BLaER1 treated with 17β-estradiol and CSF1 and Interleukin-3, amounts not matched to agents 10 nM and 100 nM (cell line): ENCODE results near the gene HAS3.
"Not testable (repeated sequence)": the region's sequence is repeated elsewhere in the genome, so short reads cannot be mapped to it uniquely, and the experiment has no call there.

ENCODE experiments used
- H3K27ac ChIP-seq, 11 experiments: shearing (Covaris generic); formaldehyde crosslinking; 2 replicates each; pipeline ENCODE4 v1.8.1; 2022
- H3K27me3 ChIP-seq, 11 experiments: shearing (Covaris generic); formaldehyde crosslinking; 2 replicates each; pipeline ENCODE4 v1.8.1; 2022
- H3K36me3 ChIP-seq, 11 experiments: shearing (Covaris generic); formaldehyde crosslinking; 2 replicates each; pipeline ENCODE4 v1.8.1; 2022
- H3K4me1 ChIP-seq, 10 experiments: shearing (Covaris generic); formaldehyde crosslinking; 2 replicates each; pipeline ENCODE4 v1.8.1; 2022
- H3K4me2 ChIP-seq, 11 experiments: shearing (Covaris generic); formaldehyde crosslinking; 2 replicates each; pipeline ENCODE4 v1.8.1; 2022
- H3K4me3 ChIP-seq, 10 experiments: shearing (Covaris generic); formaldehyde crosslinking; 2 replicates each; pipeline ENCODE4 v1.8.1; 2022
- H3K9ac ChIP-seq, 11 experiments: shearing (Covaris generic); formaldehyde crosslinking; 2 replicates each; pipeline ENCODE4 v1.8.1; 2022
- H3K9me3 ChIP-seq, 11 experiments: shearing (Covaris generic); formaldehyde crosslinking; replicated peaks in 1 of 11; 2 replicates each; pipeline ENCODE4 v1.8.1; 2022
- H4K20me1 ChIP-seq, 11 experiments: shearing (Covaris generic); formaldehyde crosslinking; 2 replicates each; pipeline ENCODE4 v1.8.1; 2022
- Cebpa-rat ChIP-seq, 11 experiments: shearing (Covaris generic); IDR thresholded peaks; 2 replicates each; pipeline ENCODE4 v1.8.1; 2022

HAS3 gene

GRCh38 chr16:69127966-69128510, 22.6 kb downstream of the HAS3 start:
- H3K27ac ChIP-seq = no peak overlapping the region; a peak in 1 of 22 replicates
- no peak overlapping the region for H3K4me3 ChIP-seq
- peak overlapping the region in 5 of 11 experiments; percentile 1 to 94 (median 16); a peak in 3 of 22 replicates for H3K4me2 ChIP-seq
- peaks cover 26 to 68% (median 50%) of the 10 kb centered on the region in 11 experiments for H3K36me3 ChIP-seq
- TF ChIP-seq Cebpa-rat (IDR thresholded peaks at IDR 0.05) = no peak
- peak overlapping the region in 1 of 11 experiments; percentile 21; a peak in 2 of 22 replicates for H3K9ac ChIP-seq
- no peaks in the 10 kb centered on the region for H3K9me3 ChIP-seq
- peaks cover 79 to 94% (median 83%) of the 10 kb centered on the region in 11 experiments for H4K20me1 ChIP-seq
- no peaks in the 10 kb centered on the region for H3K27me3 ChIP-seq
- H3K4me1 ChIP-seq = peaks cover 11 to 38% (median 24%) of the 10 kb centered on the region in 10 experiments

GRCh38 chr16:69130461-69130860, 25.0 kb downstream of the HAS3 start:
- Histone ChIP-seq H3K9me3 (no peaks in the 10 kb centered on the region), H3K4me3 (peak overlapping the region in 8 of 10 experiments; percentile 89 to 98 (median 96); a peak in 9 of 20 replicates), H3K4me2 (peak overlapping the region; percentile 65 to 94 (median 81)), H3K9ac (peak overlapping the region in 8 of 11 experiments; percentile 34 to 98 (median 96); a peak in 8 of 22 replicates), H3K27me3 (no peaks in the 10 kb centered on the region), H3K4me1 (peaks cover 32 to 60% (median 44%) of the 10 kb centered on the region in 10 experiments), H3K36me3 (peaks cover 26 to 67% (median 50%) of the 10 kb centered on the region in 11 experiments), H3K27ac (peak overlapping the region in 1 of 11 experiments; percentile 97; a peak in 2 of 22 replicates), H4K20me1 (peaks cover 57 to 94% (median 80%) of the 10 kb centered on the region in 11 experiments)
- no peak for TF ChIP-seq Cebpa-rat (IDR thresholded peaks at IDR 0.05)

DNA sequence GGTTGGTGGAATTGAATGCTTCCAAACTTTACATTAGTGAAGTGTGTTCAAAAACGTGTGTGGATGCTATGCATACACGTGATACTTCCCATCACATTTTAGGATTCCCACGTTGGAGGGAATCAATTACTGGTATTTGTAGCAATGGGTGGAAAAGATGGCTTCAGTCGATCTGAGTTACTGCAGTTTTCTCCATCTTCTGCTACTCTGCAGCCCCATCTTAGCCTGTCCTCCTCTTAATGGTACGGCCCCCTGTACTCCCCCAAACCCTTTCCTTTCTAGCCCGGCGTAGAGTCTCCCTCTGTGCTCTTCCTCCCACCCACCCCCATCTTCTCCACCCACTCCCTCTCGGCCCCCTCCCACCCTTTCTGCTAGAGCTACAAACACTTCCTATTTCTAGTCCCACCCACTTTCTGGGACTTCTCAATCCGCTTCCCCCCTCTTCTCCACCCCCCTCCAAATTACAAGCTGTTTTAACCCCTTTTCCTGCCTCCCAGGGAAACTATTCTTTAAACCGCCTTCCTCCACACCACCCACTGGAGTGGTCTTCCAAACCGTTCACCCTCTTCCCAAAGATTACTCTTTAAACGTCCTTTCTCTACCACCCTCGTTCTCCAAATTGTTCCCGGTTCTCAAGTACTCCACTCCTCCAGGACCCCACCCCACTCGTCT, 25.9 kb downstream of the HAS3 start:
- peaks cover 32 to 61% (median 44%) of the 10 kb centered on the region in 10 experiments for H3K4me1 ChIP-seq
- H4K20me1 ChIP-seq = peaks cover 49 to 94% (median 80%) of the 10 kb centered on the region in 11 experiments
- TF ChIP-seq Cebpa-rat (IDR thresholded peaks at IDR 0.05) = no peak
- peaks cover 24 to 73% (median 56%) of the 10 kb centered on the region in 11 experiments for H3K36me3 ChIP-seq
- peak overlapping the region; percentile 65 to 94 (median 81) for H3K4me2 ChIP-seq
- peak overlapping the region; percentile 93 to 97 (median 96) for H3K27ac ChIP-seq
- peak overlapping the region; percentile 92 to 98 (median 97) for H3K9ac ChIP-seq
- no peaks in the 10 kb centered on the region for H3K27me3 ChIP-seq
- peak overlapping the region; percentile 86 to 98 (median 96) for H3K4me3 ChIP-seq
- no peaks in the 10 kb centered on the region for H3K9me3 ChIP-seq

- H4K20me1 ChIP-seq = peaks cover 43 to 94% (median 80%) of the 10 kb centered on the region in 11 experiments
- peak overlapping the region; percentile 92 to 98 (median 97) for H3K9ac ChIP-seq
- peak overlapping the region; percentile 86 to 98 (median 96) for H3K4me3 ChIP-seq
- peak overlapping the region; percentile 63 to 94 (median 80) for H3K4me2 ChIP-seq
- H3K27me3 ChIP-seq = no peaks in the 10 kb centered on the region
- no peak for TF ChIP-seq Cebpa-rat (IDR thresholded peaks at IDR 0.05)
- H3K36me3 ChIP-seq = peaks cover 25 to 73% (median 58%) of the 10 kb centered on the region in 11 experiments
- peaks cover 32 to 61% (median 44%) of the 10 kb centered on the region in 10 experiments for H3K4me1 ChIP-seq
- H3K9me3 ChIP-seq = no peaks in the 10 kb centered on the region
- H3K27ac ChIP-seq = peak overlapping the region; percentile 93 to 97 (median 96)
Observed at GRCh38 chr16:69131839-69132423, 26.5 kb downstream of the HAS3 start.

GRCh38 chr16:69132424-69133252, 27.2 kb downstream of the HAS3 start, which contains the start of the genes CHTF8 and UTP4:
TSS of gene CHTF8 (minus strand) at chr16:69132588. CDS start at chr16:69121458, 11,130 bp downstream.
TSS of gene UTP4 (plus strand) at chr16:69132649. CDS start at chr16:69133460, 811 bp downstream.
- peak within 1 kb of the TSS; percentile 93 to 97 (median 96) for H3K27ac ChIP-seq
- no peaks in the 10 kb centered on the region for H3K9me3 ChIP-seq
- peaks cover 32 to 60% (median 44%) of the 10 kb centered on the region in 10 experiments for H3K4me1 ChIP-seq
- no peaks in the 10 kb centered on the region for H3K27me3 ChIP-seq
- peak within 1 kb of the TSS; percentile 79 to 94 (median 87) for H3K4me2 ChIP-seq
- peaks cover 36 to 94% (median 79%) of the 10 kb centered on the region in 11 experiments for H4K20me1 ChIP-seq
- H3K4me3 ChIP-seq = peak within 1 kb of the TSS; percentile 86 to 98 (median 96)
- H3K9ac ChIP-seq = peak within 1 kb of the TSS; percentile 92 to 98 (median 97)
- peaks cover 26 to 74% (median 63%) of the 10 kb centered on the region in 11 experiments for H3K36me3 ChIP-seq
- no peak for TF ChIP-seq Cebpa-rat (IDR thresholded peaks at IDR 0.05)

- no peaks in the 10 kb centered on the region for H3K27me3 ChIP-seq
- no peak for TF ChIP-seq Cebpa-rat (IDR thresholded peaks at IDR 0.05)
- peaks cover 28 to 74% (median 65%) of the 10 kb centered on the region in 11 experiments for H3K36me3 ChIP-seq
- H3K9me3 ChIP-seq = no peaks in the 10 kb centered on the region
- H3K4me2 ChIP-seq = peak overlapping the region; percentile 73 to 90 (median 85)
- H3K27ac ChIP-seq = peak overlapping the region in 10 of 11 experiments; percentile 93 to 97 (median 96); a peak in 19 of 22 replicates
- peaks cover 32 to 53% (median 38%) of the 10 kb centered on the region in 10 experiments for H3K4me1 ChIP-seq
- peak overlapping the region; percentile 86 to 98 (median 96) for H3K4me3 ChIP-seq
- peaks cover 27 to 94% (median 79%) of the 10 kb centered on the region in 11 experiments for H4K20me1 ChIP-seq
- peak overlapping the region; percentile 92 to 98 (median 97) for H3K9ac ChIP-seq
Observed at GRCh38 chr16:69133373-69133954, 28.0 kb downstream of the HAS3 start.

DNA sequence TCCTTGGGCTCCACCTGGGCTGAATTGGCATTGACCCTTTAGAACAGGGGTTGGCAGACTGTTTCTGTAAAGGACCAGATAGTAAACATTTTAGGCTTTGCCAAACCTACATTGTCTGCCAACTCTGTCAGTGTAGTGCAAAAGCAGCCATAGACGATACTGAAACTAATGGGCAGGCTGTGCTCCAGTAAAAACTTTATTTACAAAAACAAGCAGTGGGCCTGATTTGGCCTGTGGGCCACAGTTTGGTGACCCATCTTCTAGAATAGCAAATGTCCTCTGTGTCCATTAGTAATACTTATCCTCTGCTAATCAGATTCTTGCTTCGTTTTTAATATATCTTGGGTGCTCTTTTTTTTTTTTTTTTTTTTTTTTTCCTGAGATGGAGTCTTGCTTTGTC, 33.2 kb downstream of the HAS3 start:
- no peak overlapping the region for H3K27ac ChIP-seq
- H3K9ac ChIP-seq = no peak overlapping the region
- no peak for TF ChIP-seq Cebpa-rat (IDR thresholded peaks at IDR 0.05)
- no peak overlapping the region for H3K4me3 ChIP-seq
- peaks cover 0 to 100% (median 79%) of the 10 kb centered on the region in 11 experiments; a peak in 18 of 22 replicates for H4K20me1 ChIP-seq
- no peaks in the 10 kb centered on the region for H3K27me3 ChIP-seq
- H3K9me3 ChIP-seq = no peaks in the 10 kb centered on the region
- peaks cover 11 to 21% (median 15%) of the 10 kb centered on the region in 10 experiments for H3K4me1 ChIP-seq
- no peak overlapping the region for H3K4me2 ChIP-seq
- H3K36me3 ChIP-seq = peaks cover 70 to 100% (median 96%) of the 10 kb centered on the region in 11 experiments

- H3K4me3 ChIP-seq, H3K4me2 ChIP-seq, H3K9ac ChIP-seq, H3K9me3 ChIP-seq, H3K27ac ChIP-seq, H3K27me3 ChIP-seq: not testable (repeated sequence)
- peaks cover 78 to 100% (median 99%) of the 10 kb centered on the region in 11 experiments for H3K36me3 ChIP-seq
- peaks cover 2 to 13% (median 7%) of the 10 kb centered on the region in 10 experiments; a peak in 18 of 20 replicates for H3K4me1 ChIP-seq
- peaks cover 0 to 100% (median 71%) of the 10 kb centered on the region in 11 experiments; a peak in 18 of 22 replicates for H4K20me1 ChIP-seq
Observed at GRCh38 chr16:69139464-69139863, 34.0 kb downstream of the HAS3 start.
